ENCODE measurements around the gene SLC30A4. TPM values are rescaled to one million over a fixed set of nuclear protein-coding genes. Genes with fewer than 3 reads are reported as not detected.
A peak's percentile ranks its signal among the peaks of the same experiment; 100 is the strongest.

SLC30A4 gene
- total RNA-seq, 1 donor from 2014 or later = 7.7 TPM

DNA sequence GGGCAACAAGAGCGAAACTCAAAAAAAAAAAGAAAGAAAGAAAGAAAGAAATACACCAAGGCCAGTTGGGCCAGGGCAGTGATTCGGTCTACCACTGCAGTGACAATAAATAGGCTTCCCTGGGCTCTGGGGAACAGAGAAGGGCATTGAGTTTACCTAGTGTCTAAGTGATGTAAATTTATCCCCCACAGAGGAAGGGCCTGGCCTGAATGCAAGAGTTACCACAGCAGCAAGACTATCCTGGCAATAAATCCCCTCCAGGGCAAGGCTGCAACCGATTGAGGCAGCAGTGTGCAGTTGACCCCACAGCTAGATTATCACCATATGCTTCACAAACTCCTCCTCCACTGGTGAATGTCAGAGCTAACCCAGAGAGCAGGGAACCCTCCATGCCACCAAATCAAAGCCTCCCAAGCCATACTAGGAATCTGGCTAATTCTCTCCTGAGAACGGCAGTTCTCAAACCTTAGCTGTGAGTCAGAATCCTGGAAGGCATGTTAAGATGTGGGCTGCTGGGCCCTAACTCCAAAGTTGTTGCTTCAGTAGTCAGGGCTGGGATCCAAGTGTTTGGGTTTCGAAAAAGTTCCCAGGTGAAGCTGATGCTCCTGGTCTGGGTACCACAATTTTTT lies 79.9 kb downstream of the SLC30A4 start:
- no peak for TF ChIP-seq CTCF (IDR thresholded peaks at IDR 0.05; ENCODE audit: unreplicated experiment)
- H3K4me3 Mint-ChIP-seq (ENCODE audit: low read depth) = no peak overlapping the region
- H3K36me3 Mint-ChIP-seq (ENCODE audit: insufficient read depth) = no peaks in the 10 kb centered on the region
- peaks cover 12% of the 10 kb centered on the region for H3K4me1 Mint-ChIP-seq (ENCODE audit: low read depth)
- H3K9me3 Mint-ChIP-seq (ENCODE audit: low read depth) = no peaks in the 10 kb centered on the region
- no peak for DNase-seq (ENCODE audit: low spot score, unreplicated experiment)
- peaks cover 5% of the 10 kb centered on the region for H3K27me3 Mint-ChIP-seq
- H3K27ac Mint-ChIP-seq = no peak overlapping the region

DNA sequence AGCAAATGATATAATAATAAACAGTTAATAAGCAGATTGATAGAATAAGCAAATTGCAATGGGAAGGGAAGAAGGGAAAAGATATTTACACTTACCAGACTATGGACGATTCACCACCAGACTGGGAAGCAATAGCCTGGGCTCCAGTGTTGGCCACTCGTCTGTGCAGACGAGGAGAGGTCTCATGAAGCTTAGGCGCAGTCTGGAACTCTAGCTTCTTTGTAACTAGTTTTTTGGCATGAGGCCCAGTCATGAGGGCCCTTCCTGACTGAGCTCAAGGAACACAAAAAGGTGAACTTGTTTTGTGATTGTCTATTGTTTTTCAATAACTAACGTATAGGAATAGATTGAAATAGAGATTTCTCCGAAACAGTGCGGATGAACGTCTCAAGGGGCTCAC lies 80.9 kb downstream of the SLC30A4 start:
- Mint-ChIP-seq H3K4me1 (ENCODE audit: low read depth) (peaks cover 12% of the 10 kb centered on the region), H3K27me3 (peaks cover 5% of the 10 kb centered on the region), H3K36me3 (ENCODE audit: insufficient read depth) (no peaks in the 10 kb centered on the region), H3K27ac (no peak overlapping the region), H3K9me3 (ENCODE audit: low read depth) (no peaks in the 10 kb centered on the region), H3K4me3 (ENCODE audit: low read depth) (no peak overlapping the region)
- no peak for DNase-seq (ENCODE audit: low spot score, unreplicated experiment)
- TF ChIP-seq CTCF (IDR thresholded peaks at IDR 0.05; ENCODE audit: unreplicated experiment) = no peak

GRCh38 chr15:45441036-45441435 lies 81.5 kb downstream of the SLC30A4 start:
- H3K4me3 Mint-ChIP-seq (ENCODE audit: low read depth) = no peak overlapping the region
- peaks cover 5% of the 10 kb centered on the region for H3K27me3 Mint-ChIP-seq
- no peaks in the 10 kb centered on the region for H3K36me3 Mint-ChIP-seq (ENCODE audit: insufficient read depth)
- H3K4me1 Mint-ChIP-seq (ENCODE audit: low read depth) = peaks cover 12% of the 10 kb centered on the region
- TF ChIP-seq CTCF (IDR thresholded peaks at IDR 0.05; ENCODE audit: unreplicated experiment) = no peak
- no peaks in the 10 kb centered on the region for H3K9me3 Mint-ChIP-seq (ENCODE audit: low read depth)
- no peak for DNase-seq (ENCODE audit: low spot score, unreplicated experiment)
- no peak overlapping the region for H3K27ac Mint-ChIP-seq

DNA sequence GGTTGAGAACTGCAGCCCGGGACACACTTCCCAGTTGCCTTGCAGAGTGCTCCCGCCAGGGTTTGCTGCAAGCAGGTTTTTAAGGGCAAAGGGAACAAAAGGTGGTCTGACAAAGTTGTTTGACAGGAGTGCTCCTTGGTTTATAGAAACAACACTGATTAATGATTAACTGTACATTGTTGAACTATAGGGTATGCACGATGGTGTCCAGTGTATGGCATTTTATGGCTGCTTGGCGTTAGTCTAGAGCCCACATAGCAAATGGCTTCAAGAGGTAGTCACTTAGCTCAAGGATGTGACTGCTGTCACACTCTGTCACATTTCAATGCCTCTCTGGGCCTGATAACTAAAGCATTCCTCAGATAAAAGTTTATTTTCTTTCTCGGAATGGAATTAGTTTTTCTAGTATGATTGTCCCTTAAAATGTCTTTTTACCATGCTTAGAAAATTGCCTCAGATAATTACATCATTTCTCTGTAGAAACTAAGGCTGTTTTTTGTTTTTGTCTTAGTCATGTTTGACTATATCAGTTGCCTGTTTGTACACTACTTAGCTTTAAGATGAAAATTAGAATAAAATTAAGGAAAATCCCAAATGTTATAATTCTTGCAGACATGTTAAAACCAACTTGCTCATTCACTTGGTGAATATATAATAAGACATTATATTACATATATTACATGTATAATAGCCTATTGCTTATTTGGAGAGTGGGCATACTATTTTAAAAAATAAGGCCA lies 82.9 kb downstream of the SLC30A4 start:
- H3K4me3 Mint-ChIP-seq (ENCODE audit: low read depth) = no peak overlapping the region
- H3K27ac Mint-ChIP-seq = peak overlapping the region; percentile 60

More for the DNA sequence above, 82.9 kb downstream of the SLC30A4 start:
- peak; percentile 39 for TF ChIP-seq CTCF (IDR thresholded peaks at IDR 0.05; ENCODE audit: unreplicated experiment)
- DNase-seq (ENCODE audit: low spot score, unreplicated experiment) = no peak
- H3K36me3 Mint-ChIP-seq (ENCODE audit: insufficient read depth) = no peaks in the 10 kb centered on the region
- no peaks in the 10 kb centered on the region for H3K9me3 Mint-ChIP-seq (ENCODE audit: low read depth)
- peaks cover 5% of the 10 kb centered on the region for H3K27me3 Mint-ChIP-seq
- peaks cover 10% of the 10 kb centered on the region for H3K4me1 Mint-ChIP-seq (ENCODE audit: low read depth)
